ENCODE results near the gene ZFPL1. TPM values are rescaled to one million over a fixed set of nuclear protein-coding genes. Genes with fewer than 3 reads are reported as not detected.

ZFPL1 gene
- total and polyA plus RNA-seq, 4 donors, result 12.3 to 19.2 (median 16.3) TPM

GRCh38 chr11:65043881-65044501 is 40.0 kb upstream of the ZFPL1 start (continued):
- no peak for TF ChIP-seq GABPA (IDR thresholded peaks at IDR 0.05 in 1 of 2, conservative IDR thresholded peaks at IDR 0.05 in 1 of 2)
- TF ChIP-seq NR2F2 (IDR thresholded peaks at IDR 0.05), result no peak
- TF ChIP-seq HNF4G (IDR thresholded peaks at IDR 0.05), result no peak
- no peak for TF ChIP-seq ZBTB33 (IDR thresholded peaks at IDR 0.05)
- no peak for TF ChIP-seq FOXA2 (IDR thresholded peaks at IDR 0.05)

GRCh38 chr11:65045061-65045460 is 39.0 kb upstream of the ZFPL1 start:
- H3K27ac ChIP-seq (ENCODE audit: low read depth in 1 of 2, low read length in 2 of 2), result no peak overlapping the region
- DNase-seq (ENCODE audit: low spot score), result no peak
- H3K4me3 ChIP-seq (ENCODE audit: low read depth in 1 of 3, low read length in 3 of 3), result no peak overlapping the region
- no peaks in the 10 kb centered on the region for H3K9me3 ChIP-seq (ENCODE audit: control insufficient read depth in 4 of 4, low read length in 3 of 4)
- TF ChIP-seq FOXA1 (IDR thresholded peaks at IDR 0.05) (no peak), CTCF (IDR thresholded peaks at IDR 0.05; ENCODE audit: low read depth, low read length, missing input control) (no peak), SP1 (IDR thresholded peaks at IDR 0.05) (no peak), EGR1 (IDR thresholded peaks at IDR 0.05; ENCODE audit: low read depth in 2 of 2) (no peak), YY1 (IDR thresholded peaks at IDR 0.05) (no peak), HNF4A (conservative IDR thresholded peaks at IDR 0.05) (no peak), ZBTB33 (IDR thresholded peaks at IDR 0.05) (no peak), HNF4G (IDR thresholded peaks at IDR 0.05) (no peak), TAF1 (conservative IDR thresholded peaks at IDR 0.05) (no peak), FOXA2 (IDR thresholded peaks at IDR 0.05) (no peak), RXRA (IDR thresholded peaks at IDR 0.05) (no peak), REST (IDR thresholded peaks at IDR 0.05) (no peak), MAX (IDR thresholded peaks at IDR 0.05) (no peak), NR2F2 (IDR thresholded peaks at IDR 0.05) (no peak), GABPA (IDR thresholded peaks at IDR 0.05 in 1 of 2, conservative IDR thresholded peaks at IDR 0.05 in 1 of 2) (no peak), JUND (IDR thresholded peaks at IDR 0.05) (no peak)
- WGBS, result 95% methylated on average over 5 of the region's 5 CpGs
- peaks cover 0 to 5% (median 2%) of the 10 kb centered on the region in 4 donors for H3K36me3 ChIP-seq (ENCODE audit: control insufficient read depth in 4 of 4, insufficient read depth in 3 of 4, low read depth in 1 of 4, low read length in 3 of 4)
- no peak overlapping the region for H3K9ac ChIP-seq (ENCODE audit: low read depth in 1 of 2, low read length in 2 of 2)
- no peaks in the 10 kb centered on the region for H3K27me3 ChIP-seq (ENCODE audit: control insufficient read depth in 4 of 4, insufficient read depth in 4 of 4, low read length in 3 of 4)
- H3K4me1 ChIP-seq (ENCODE audit: control insufficient read depth in 4 of 4, insufficient read depth in 4 of 4, low read length in 3 of 4), result peaks cover 4 to 18% (median 10%) of the 10 kb centered on the region in 4 donors
